ENCODE data around the gene ZNF451.
A peak's percentile ranks its signal among the peaks of the same experiment; 100 is the strongest.
"Not testable (repeated sequence)": the region's sequence is repeated elsewhere in the genome, so short reads cannot be mapped to it uniquely, and the experiment has no call there.

Gene ZNF451, protein sequence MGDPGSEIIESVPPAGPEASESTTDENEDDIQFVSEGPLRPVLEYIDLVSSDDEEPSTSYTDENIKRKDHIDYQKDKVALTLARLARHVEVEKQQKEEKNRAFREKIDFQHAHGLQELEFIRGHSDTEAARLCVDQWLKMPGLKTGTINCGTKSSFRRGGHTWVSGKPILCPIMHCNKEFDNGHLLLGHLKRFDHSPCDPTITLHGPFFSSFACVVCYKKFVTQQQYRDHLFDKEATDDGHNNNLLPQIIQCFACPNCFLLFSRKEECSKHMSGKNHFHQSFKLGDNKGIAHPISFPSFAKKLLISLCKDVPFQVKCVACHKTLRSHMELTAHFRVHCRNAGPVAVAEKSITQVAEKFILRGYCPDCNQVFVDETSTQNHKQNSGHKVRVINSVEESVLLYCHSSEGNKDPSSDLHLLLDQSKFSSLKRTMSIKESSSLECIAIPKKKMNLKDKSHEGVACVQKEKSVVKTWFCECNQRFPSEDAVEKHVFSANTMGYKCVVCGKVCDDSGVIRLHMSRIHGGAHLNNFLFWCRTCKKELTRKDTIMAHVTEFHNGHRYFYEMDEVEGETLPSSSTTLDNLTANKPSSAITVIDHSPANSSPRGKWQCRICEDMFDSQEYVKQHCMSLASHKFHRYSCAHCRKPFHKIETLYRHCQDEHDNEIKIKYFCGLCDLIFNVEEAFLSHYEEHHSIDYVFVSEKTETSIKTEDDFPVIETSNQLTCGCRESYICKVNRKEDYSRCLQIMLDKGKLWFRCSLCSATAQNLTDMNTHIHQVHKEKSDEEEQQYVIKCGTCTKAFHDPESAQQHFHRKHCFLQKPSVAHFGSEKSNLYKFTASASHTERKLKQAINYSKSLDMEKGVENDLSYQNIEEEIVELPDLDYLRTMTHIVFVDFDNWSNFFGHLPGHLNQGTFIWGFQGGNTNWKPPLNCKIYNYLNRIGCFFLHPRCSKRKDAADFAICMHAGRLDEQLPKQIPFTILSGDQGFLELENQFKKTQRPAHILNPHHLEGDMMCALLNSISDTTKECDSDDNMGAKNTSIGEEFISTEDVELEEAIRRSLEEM

DNA sequence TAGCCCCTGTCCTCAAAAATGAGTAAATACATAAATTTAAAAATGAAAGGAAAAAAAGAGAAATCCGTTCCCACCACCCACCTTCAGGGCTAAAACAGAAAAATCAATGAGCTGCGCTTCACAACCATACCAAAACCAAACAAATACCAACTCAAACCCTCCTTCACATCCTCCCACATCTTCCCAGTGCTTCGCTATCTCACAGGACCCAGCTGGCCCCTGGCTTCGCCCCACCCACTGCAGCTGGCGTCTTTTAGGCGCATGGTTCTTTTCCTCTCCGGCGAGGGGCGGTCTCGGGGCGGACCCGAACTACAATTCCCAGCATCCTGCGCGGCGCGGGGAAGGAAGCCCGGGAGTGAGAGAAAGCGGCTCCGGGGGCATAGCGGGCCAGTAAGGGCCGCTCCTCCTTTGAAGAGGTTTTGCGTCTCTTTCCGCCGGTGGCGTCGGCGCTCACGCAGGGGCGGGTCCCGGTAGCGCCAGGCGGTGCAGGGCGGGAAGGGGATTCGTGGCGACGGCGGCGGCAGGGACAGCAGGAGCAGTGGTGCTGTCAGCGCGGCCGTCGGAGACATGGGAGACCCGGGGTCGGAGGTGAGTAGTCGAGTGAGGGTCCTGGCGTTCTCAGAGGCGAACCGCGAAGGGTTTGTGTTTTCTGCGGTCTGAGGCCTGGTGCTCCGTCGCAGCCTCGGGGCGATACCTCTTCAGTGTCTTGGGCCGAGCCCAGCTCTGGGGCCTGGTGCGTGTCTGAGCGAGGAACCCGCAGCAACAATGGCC, at the start of gene ZNF451:
Gene ZNF451 (plus strand): TSS at position 502 of the 771 bp plus-strand sequence. CDS start 66 bp downstream, at position 568.
- no peaks in the 10 kb centered on the region for H3K9me3 Mint-ChIP-seq
- H3K4me1 Mint-ChIP-seq (ENCODE audit: low read depth), result peaks cover 25% of the 10 kb centered on the region
- peak within 1 kb of the TSS; percentile 83 for H3K27ac Mint-ChIP-seq
- no peaks in the 10 kb centered on the region for H3K27me3 Mint-ChIP-seq (ENCODE audit: low read depth)
- H3K36me3 Mint-ChIP-seq (ENCODE audit: low read depth), result peaks cover 16% of the 10 kb centered on the region
- H3K4me3 Mint-ChIP-seq, result peak within 1 kb of the TSS; percentile 81

GRCh38 chr6:57044061-57044460, 45.9 kb upstream of the ZNF451 start:
- not testable (repeated sequence) for H3K27ac Mint-ChIP-seq; H3K4me3 Mint-ChIP-seq; H3K9me3 Mint-ChIP-seq; H3K36me3 Mint-ChIP-seq (ENCODE audit: low read depth)
- peaks cover 14% of the 10 kb centered on the region for H3K4me1 Mint-ChIP-seq (ENCODE audit: low read depth)
- peaks cover 49% of the 10 kb centered on the region for H3K27me3 Mint-ChIP-seq (ENCODE audit: low read depth)

GRCh38 chr6:57044568-57044967, 45.4 kb upstream of the ZNF451 start:
- Mint-ChIP-seq H3K27ac (no peak overlapping the region), H3K4me1 (ENCODE audit: low read depth) (peaks cover 19% of the 10 kb centered on the region), H3K4me3 (no peak overlapping the region), H3K36me3 (ENCODE audit: low read depth) (peaks cover 14% of the 10 kb centered on the region), H3K9me3 (no peaks in the 10 kb centered on the region), H3K27me3 (ENCODE audit: low read depth) (peaks cover 46% of the 10 kb centered on the region)

- H3K27ac Mint-ChIP-seq, result peak within 1 kb of the TSS; percentile 91
- H3K36me3 Mint-ChIP-seq (ENCODE audit: low read depth), result peaks cover 22% of the 10 kb centered on the region
- H3K4me1 Mint-ChIP-seq (ENCODE audit: low read depth), result peaks cover 25% of the 10 kb centered on the region
- H3K9me3 Mint-ChIP-seq, result not testable (repeated sequence)
- peaks cover 39% of the 10 kb centered on the region for H3K27me3 Mint-ChIP-seq (ENCODE audit: low read depth)
- H3K4me3 Mint-ChIP-seq, result peak within 1 kb of the TSS; percentile 93
Measured at GRCh38 chr6:57046332-57047256, 43.4 kb upstream of the ZNF451 start, which contains the start of gene KIAA1586. Gene KIAA1586, plus strand, starts transcription at chr6:57046693. Its CDS starts 63 bp downstream, at chr6:57046756.

DNA sequence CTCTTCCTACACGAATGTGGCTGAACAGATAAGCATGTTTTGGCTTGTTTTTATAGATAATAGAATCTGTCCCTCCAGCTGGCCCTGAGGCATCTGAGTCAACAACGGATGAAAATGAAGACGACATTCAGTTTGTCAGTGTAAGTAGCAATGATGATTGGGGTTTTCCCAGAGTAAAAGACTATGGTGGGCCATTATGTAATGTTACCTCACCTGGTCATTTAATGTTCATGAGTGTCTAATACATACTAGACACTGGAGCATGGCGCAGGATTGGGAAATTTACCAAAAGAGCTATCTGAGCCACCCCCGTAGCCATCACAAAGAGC, 42.8 kb upstream of the ZNF451 start:
- peaks cover 22% of the 10 kb centered on the region for H3K36me3 Mint-ChIP-seq (ENCODE audit: low read depth)

GRCh38 chr6:57047859-57048258, 42.1 kb upstream of the ZNF451 start:
- Mint-ChIP-seq H3K36me3 (ENCODE audit: low read depth) (peaks cover 25% of the 10 kb centered on the region), H3K27ac (peak overlapping the region; percentile 49)

More for the DNA sequence above, 42.8 kb upstream of the ZNF451 start:
- not testable (repeated sequence) for H3K27ac Mint-ChIP-seq, H3K4me3 Mint-ChIP-seq, H3K9me3 Mint-ChIP-seq
- H3K4me1 Mint-ChIP-seq (ENCODE audit: low read depth), result peaks cover 25% of the 10 kb centered on the region
- H3K27me3 Mint-ChIP-seq (ENCODE audit: low read depth), result peaks cover 33% of the 10 kb centered on the region

GRCh38 chr6:57048577-57048976, 41.4 kb upstream of the ZNF451 start:
- peaks cover 31% of the 10 kb centered on the region for H3K36me3 Mint-ChIP-seq (ENCODE audit: low read depth)
- H3K27me3 Mint-ChIP-seq (ENCODE audit: low read depth), result peaks cover 22% of the 10 kb centered on the region
- peak overlapping the region; percentile 35 for H3K27ac Mint-ChIP-seq
- H3K9me3 Mint-ChIP-seq, result no peaks in the 10 kb centered on the region
- H3K4me1 Mint-ChIP-seq (ENCODE audit: low read depth), result peaks cover 25% of the 10 kb centered on the region
- H3K4me3 Mint-ChIP-seq, result peak overlapping the region; percentile 79

More at GRCh38 chr6:57047859-57048258, 42.1 kb upstream of the ZNF451 start:
- H3K4me1 Mint-ChIP-seq (ENCODE audit: low read depth), result peaks cover 25% of the 10 kb centered on the region
- H3K9me3 Mint-ChIP-seq, result not testable (repeated sequence)
- peaks cover 29% of the 10 kb centered on the region for H3K27me3 Mint-ChIP-seq (ENCODE audit: low read depth)
- H3K4me3 Mint-ChIP-seq, result peak overlapping the region; percentile 79

DNA sequence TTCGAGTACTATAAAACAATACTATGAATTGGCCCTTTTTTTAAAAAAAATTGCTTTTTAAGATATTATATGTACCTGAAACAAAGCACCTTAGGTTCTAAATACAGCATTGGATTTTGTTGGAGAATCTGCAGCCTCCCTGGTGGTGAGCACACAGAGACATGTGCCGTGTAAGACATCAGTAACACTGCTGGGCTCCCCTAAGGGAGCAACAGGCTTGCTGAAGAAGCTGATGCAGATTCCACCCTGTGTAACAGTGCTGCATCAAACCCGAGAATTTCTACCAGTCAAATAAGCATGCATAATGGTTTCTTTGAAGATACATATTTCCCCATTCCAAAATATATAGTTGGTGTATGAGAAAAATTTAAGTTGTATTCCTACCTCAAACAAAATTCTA, 26.1 kb upstream of the ZNF451 start:
- H3K9me3 Mint-ChIP-seq, result no peaks in the 10 kb centered on the region
- H3K27me3 Mint-ChIP-seq (ENCODE audit: low read depth), result no peaks in the 10 kb centered on the region
- peaks cover 4% of the 10 kb centered on the region for H3K4me1 Mint-ChIP-seq (ENCODE audit: low read depth)
- peaks cover 29% of the 10 kb centered on the region for H3K36me3 Mint-ChIP-seq (ENCODE audit: low read depth)
- H3K27ac Mint-ChIP-seq, result no peak overlapping the region
- no peak overlapping the region for H3K4me3 Mint-ChIP-seq

DNA sequence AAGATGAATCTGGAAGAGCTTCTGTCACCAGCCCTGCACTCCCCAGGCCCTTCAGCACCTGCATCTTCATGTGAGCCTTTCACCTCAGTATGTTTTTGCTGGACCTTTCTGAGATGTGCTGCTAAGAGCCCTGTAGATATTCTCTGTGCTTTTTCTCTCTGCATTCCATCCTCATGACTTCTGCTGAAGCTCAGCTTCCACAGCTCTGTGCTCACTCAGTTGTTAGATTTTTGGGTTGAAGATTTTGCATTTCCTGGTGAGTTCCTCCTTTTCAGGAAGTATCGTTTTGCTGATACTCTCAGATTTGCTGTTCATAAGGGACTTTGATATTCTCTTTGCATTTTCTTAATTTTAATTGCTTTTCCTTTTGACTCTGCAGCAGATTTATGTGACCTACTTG, 25.2 kb upstream of the ZNF451 start:
- Mint-ChIP-seq H3K4me1 (ENCODE audit: low read depth) (peaks cover 4% of the 10 kb centered on the region), H3K4me3 (no peak overlapping the region), H3K9me3 (no peaks in the 10 kb centered on the region), H3K27ac (no peak overlapping the region), H3K36me3 (ENCODE audit: low read depth) (peaks cover 25% of the 10 kb centered on the region), H3K27me3 (ENCODE audit: low read depth) (no peaks in the 10 kb centered on the region)

- no peak overlapping the region for H3K27ac Mint-ChIP-seq
Measured at GRCh38 chr6:57068061-57068460, 21.9 kb upstream of the ZNF451 start.

DNA sequence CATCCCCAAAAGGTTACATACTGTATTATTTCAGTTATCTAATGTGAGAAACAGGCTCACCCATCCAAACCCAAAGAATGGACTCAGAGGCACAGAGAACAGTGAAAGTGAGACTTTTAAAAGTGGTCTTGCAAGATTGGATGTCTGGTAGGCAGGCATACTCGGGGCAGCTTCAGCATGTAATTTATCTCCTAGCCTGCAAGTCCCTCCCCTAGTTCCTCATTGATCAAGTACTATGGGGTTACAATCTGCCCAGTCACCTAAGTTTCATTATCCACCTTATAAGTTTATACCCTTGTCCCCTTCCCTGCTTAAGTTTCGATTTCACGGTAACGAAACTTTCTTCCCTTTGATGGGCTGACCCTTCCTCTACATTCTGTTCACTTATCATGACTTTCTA, 20.8 kb upstream of the ZNF451 start:
- Mint-ChIP-seq H3K27me3 (ENCODE audit: low read depth) (no peaks in the 10 kb centered on the region), H3K27ac (no peak overlapping the region), H3K4me1 (ENCODE audit: low read depth) (peaks cover 4% of the 10 kb centered on the region), H3K36me3 (ENCODE audit: low read depth) (peaks cover 17% of the 10 kb centered on the region), H3K9me3 (no peaks in the 10 kb centered on the region), H3K4me3 (no peak overlapping the region)

More at GRCh38 chr6:57068061-57068460, 21.9 kb upstream of the ZNF451 start:
- H3K4me3 Mint-ChIP-seq, result no peak overlapping the region
- no peaks in the 10 kb centered on the region for H3K9me3 Mint-ChIP-seq
- peaks cover 4% of the 10 kb centered on the region for H3K4me1 Mint-ChIP-seq (ENCODE audit: low read depth)
- peaks cover 14% of the 10 kb centered on the region for H3K36me3 Mint-ChIP-seq (ENCODE audit: low read depth)
- no peaks in the 10 kb centered on the region for H3K27me3 Mint-ChIP-seq (ENCODE audit: low read depth)

DNA sequence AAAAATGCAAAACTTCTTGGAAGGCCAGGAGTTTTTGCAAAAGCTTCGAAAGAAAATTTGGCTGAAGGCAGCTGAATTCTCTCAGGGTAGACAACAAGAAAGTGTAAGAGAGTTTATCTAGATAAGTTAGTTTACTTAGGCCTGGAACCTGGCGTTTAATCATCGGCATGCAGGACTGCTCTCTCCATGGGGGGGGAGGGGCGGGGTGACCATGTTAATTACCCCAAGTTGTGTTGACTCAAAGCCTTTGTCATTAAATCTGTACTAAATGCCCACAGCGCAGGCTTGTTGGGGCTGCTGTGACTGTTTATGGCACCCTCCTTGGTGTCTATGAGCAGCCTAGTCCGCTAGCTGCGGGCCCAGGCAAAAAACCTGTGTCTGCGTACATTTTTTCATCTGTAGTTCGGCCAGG, 20.1 kb upstream of the ZNF451 start:
- peaks cover 12% of the 10 kb centered on the region for H3K36me3 Mint-ChIP-seq (ENCODE audit: low read depth)
- H3K4me1 Mint-ChIP-seq (ENCODE audit: low read depth), result peaks cover 3% of the 10 kb centered on the region
- H3K4me3 Mint-ChIP-seq, result no peak overlapping the region
- H3K27me3 Mint-ChIP-seq (ENCODE audit: low read depth), result no peaks in the 10 kb centered on the region
- no peak overlapping the region for H3K27ac Mint-ChIP-seq
- H3K9me3 Mint-ChIP-seq, result no peaks in the 10 kb centered on the region

DNA sequence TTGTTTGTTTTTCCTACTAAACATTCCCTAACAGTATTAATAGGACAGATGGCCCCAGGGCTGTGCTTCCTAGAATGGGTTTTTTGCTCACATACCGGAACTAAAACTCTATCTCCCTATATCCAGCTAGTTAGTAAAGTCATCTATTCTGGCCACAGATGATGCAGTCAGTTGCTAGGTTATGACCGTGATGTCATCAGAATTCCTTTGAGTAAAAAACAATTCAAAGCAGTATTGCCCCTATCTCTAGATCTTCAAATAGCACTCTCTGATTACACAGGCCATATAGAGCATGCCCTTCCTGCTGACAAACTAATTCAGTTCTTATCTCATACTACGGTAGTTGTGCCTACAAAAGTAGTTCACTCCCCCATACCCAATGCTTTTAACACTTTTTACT, 17.9 kb upstream of the ZNF451 start:
- no peaks in the 10 kb centered on the region for H3K4me1 Mint-ChIP-seq (ENCODE audit: low read depth)
- no peaks in the 10 kb centered on the region for H3K27me3 Mint-ChIP-seq (ENCODE audit: low read depth)
- peaks cover 11% of the 10 kb centered on the region for H3K36me3 Mint-ChIP-seq (ENCODE audit: low read depth)
- H3K27ac Mint-ChIP-seq, result no peak overlapping the region
- H3K9me3 Mint-ChIP-seq, result no peaks in the 10 kb centered on the region
- H3K4me3 Mint-ChIP-seq, result no peak overlapping the region

Data from T-helper 1 cell treated with Interleukin-12 subunit alpha and Interleukin-12 subunit beta and Interleukin-4 antibody, amounts not matched to agents 30 μg/mL and 1 μg/mL, for 36 hours (primary cell).